Hepatocyte (in vitro differentiated cells): ENCODE measurements around the gene KANK4. TPM values are rescaled to one million over a fixed set of nuclear protein-coding genes. Genes with fewer than 3 reads are reported as not detected.

Source experiments
- DNase-seq: peaks from one replicate; pipeline ENCODE4 v3.0.0-alpha.2; 2016; ENCODE audit warnings: low spot score
- H2AFZ ChIP-seq: fragments of 200-600 bp; sonication (generic); 2 replicates; pipeline ENCODE4 v1.6.0; 2016; ENCODE audit warnings: antibody characterized with exemption, mild to moderate bottlenecking
- H3K27ac ChIP-seq: fragments of 200-600 bp; sonication (generic); 2 replicates; pipeline ENCODE4 v1.5.1; 2016; ENCODE audit warnings: mild to moderate bottlenecking
- H3K27me3 ChIP-seq: fragments of 200-600 bp; sonication (generic); 2 replicates; pipeline ENCODE4 v1.6.1; 2016
- H3K36me3 ChIP-seq: fragments of 200-600 bp; sonication (generic); replicated peaks from 2 replicates; pipeline ENCODE4 v1.5.1; 2016; ENCODE audit warnings: low read depth; ENCODE audit not compliant: insufficient read depth
- H3K4me1 ChIP-seq: fragments of 200-600 bp; sonication (generic); 2 replicates; pipeline ENCODE4 v1.5.1; 2016; ENCODE audit warnings: mild to moderate bottlenecking, moderate library complexity; ENCODE audit not compliant: insufficient read depth
- H3K4me2 ChIP-seq: fragments of 200-600 bp; sonication (generic); 2 replicates; pipeline ENCODE4 v1.6.0; 2016
- H3K4me3 ChIP-seq: fragments of 200-600 bp; sonication (generic); 2 replicates; pipeline ENCODE4 v1.5.1; 2016; ENCODE audit warnings: mild to moderate bottlenecking
- H3K79me2 ChIP-seq: fragments of 200-600 bp; sonication (generic); 2 replicates; pipeline ENCODE4 v1.6.0; 2017; ENCODE audit warnings: mild to moderate bottlenecking
- H3K9me2 ChIP-seq: fragments of 200-600 bp; sonication (generic); replicated peaks from 2 replicates; pipeline ENCODE4 v1.6.0; 2017; ENCODE audit warnings: mild to moderate bottlenecking; ENCODE audit not compliant: insufficient read depth
- H3K9me3 ChIP-seq: fragments of 200-600 bp; sonication (generic); 2 replicates; pipeline ENCODE4 v1.5.1; 2016; ENCODE audit warnings: low read depth, mild to moderate bottlenecking
- H4K20me1 ChIP-seq: fragments of 200-600 bp; sonication (generic); 2 replicates; pipeline ENCODE4 v1.6.0; 2016; ENCODE audit warnings: mild to moderate bottlenecking; ENCODE audit not compliant: insufficient read depth, poor library complexity, severe bottlenecking
- EZH2 ChIP-seq: fragments of 200-600 bp; sonication (generic); IDR thresholded peaks from 2 replicates; pipeline ENCODE4 v1.6.1; 2016; ENCODE audit warnings: antibody characterized with exemption, mild to moderate bottlenecking, borderline replicate concordance
- EZH2phosphoT487 ChIP-seq: fragments of 200-600 bp; sonication (generic); IDR thresholded peaks from one replicate; pipeline ENCODE4 v1.6.1; 2018; ENCODE audit warnings: antibody characterized with exemption, mild to moderate bottlenecking, low read depth, moderate library complexity; ENCODE audit not compliant: unreplicated experiment, severe bottlenecking
- WGBS: methylation state at CpG from one replicate; pipeline ENCODE4 v1.1.6; 2016; ENCODE audit warnings: low lambda C conversion rate; ENCODE audit errors: missing lambda C conversion rate; 5-methylcytosine and 5-hydroxymethylcytosine counted together
- polyA plus RNA-seq: library from polyadenylated mRNA; unstranded; fragments of >200 nt; fragmentation: Nextera tagmentation; extraction: Ambion mirVana; gene quantifications from 2 replicates; pipeline ENCODE4 v1.2.1, GENCODE V29; 2016
- total RNA-seq: library from RNA; depleted of rRNA; stranded (reverse); fragments of >200 nt; gene quantifications from 2 replicates; pipeline ENCODE4 v1.2.3, GENCODE V29; 2014
- TF ChIP-seq, protein P1 (sequence below): fragments of 200-600 bp; sonication (generic); IDR thresholded peaks from 2 replicates; pipeline ENCODE4 v1.5.1; 2016; ENCODE audit warnings: antibody characterized with exemption, mild to moderate bottlenecking; ENCODE audit not compliant: poor library complexity

KANK4 gene
- total and polyA plus RNA-seq, 2 experiments from 2014 or later = 6.0 to 7.7 TPM

DNA sequence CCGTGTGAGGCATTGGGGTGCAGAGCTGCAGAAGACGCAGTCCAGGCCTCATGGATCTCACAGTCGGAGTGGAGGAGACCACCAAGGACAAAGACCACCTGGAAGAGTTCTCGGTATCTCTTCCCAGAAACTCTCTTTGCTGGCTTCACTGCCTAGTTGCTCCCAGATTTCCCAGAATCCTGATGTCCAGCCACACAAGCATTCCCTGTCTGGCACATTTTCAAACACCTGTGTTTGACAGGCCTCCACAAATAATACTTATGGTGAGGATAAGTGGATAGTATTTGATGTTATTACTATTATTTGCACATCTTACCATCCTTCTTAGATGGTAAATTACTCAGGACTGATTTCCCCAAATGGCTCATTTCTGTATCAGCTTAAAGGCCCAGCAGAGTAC, 27.7 kb upstream of the KANK4 start:
- no peak for DNase-seq
- Histone ChIP-seq H3K27me3 (no peaks in the 10 kb centered on the region), H3K4me1 (no peaks in the 10 kb centered on the region), H4K20me1 (no peaks in the 10 kb centered on the region), H3K36me3 (no peaks in the 10 kb centered on the region), H3K79me2 (no peaks in the 10 kb centered on the region), H3K4me2 (no peak overlapping the region), H3K9me3 (no peaks in the 10 kb centered on the region), H3K27ac (no peak overlapping the region), H3K4me3 (no peak overlapping the region), H3K9me2 (no peaks in the 10 kb centered on the region), H2AFZ (no peak overlapping the region)
- 76% methylated on average over 4 of the region's 4 CpGs for WGBS
- TF ChIP-seq EZH2phosphoT487 = no peak

DNA sequence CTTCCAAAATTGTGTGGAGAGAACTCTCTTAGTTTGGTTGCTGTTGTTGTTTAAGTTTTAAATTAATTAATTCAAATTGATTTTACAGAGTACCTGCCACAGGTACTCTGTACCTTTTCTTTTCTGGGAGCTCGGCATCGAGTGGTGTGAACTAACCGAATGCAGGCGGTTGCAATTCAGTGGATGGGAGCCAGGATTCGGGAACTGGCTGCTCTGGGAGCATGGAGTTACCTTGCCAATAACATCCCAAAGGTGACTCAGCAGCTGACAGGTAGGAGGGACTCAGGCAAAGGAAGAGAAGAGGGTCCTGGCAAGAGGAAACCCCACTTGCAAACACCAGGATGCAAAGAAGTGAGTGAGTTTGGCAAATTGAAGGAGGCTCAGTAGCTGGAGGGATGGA, 24.7 kb upstream of the KANK4 start:
- H3K9me2 ChIP-seq = no peaks in the 10 kb centered on the region
- H3K4me3 ChIP-seq = no peak overlapping the region
- no peaks in the 10 kb centered on the region for H4K20me1 ChIP-seq
- H3K79me2 ChIP-seq = no peaks in the 10 kb centered on the region
- TF ChIP-seq EZH2phosphoT487 (no peak), EZH2 (no peak)
- TF ChIP-seq, protein P1, sequence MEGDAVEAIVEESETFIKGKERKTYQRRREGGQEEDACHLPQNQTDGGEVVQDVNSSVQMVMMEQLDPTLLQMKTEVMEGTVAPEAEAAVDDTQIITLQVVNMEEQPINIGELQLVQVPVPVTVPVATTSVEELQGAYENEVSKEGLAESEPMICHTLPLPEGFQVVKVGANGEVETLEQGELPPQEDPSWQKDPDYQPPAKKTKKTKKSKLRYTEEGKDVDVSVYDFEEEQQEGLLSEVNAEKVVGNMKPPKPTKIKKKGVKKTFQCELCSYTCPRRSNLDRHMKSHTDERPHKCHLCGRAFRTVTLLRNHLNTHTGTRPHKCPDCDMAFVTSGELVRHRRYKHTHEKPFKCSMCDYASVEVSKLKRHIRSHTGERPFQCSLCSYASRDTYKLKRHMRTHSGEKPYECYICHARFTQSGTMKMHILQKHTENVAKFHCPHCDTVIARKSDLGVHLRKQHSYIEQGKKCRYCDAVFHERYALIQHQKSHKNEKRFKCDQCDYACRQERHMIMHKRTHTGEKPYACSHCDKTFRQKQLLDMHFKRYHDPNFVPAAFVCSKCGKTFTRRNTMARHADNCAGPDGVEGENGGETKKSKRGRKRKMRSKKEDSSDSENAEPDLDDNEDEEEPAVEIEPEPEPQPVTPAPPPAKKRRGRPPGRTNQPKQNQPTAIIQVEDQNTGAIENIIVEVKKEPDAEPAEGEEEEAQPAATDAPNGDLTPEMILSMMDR = no peak
- no peaks in the 10 kb centered on the region for H3K36me3 ChIP-seq
- WGBS = 96% methylated on average over 5 of the region's 5 CpGs
- no peaks in the 10 kb centered on the region for H3K4me1 ChIP-seq
- H3K27ac ChIP-seq = no peak overlapping the region
- H3K9me3 ChIP-seq = no peaks in the 10 kb centered on the region
- H3K4me2 ChIP-seq = no peak overlapping the region
- H3K27me3 ChIP-seq = no peaks in the 10 kb centered on the region
- DNase-seq = no peak
- no peak overlapping the region for H2AFZ ChIP-seq

DNA sequence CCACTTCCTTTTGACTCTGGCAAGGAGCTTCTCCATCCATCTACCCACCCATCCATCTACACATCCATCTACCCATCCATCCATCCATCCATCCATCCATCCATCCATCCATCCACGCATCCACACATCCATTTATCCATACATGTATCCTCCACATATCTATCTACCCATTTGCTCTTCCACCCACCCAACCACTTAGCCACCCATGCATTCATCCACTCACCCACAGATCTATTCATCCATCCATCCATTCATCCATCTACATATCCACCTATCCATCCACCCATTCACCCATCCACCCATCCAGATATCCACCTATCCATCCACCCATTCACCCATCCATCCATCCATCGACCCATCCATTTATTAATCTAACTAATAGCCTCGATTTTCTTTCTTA, 23.0 kb upstream of the KANK4 start:
- H3K9me3 ChIP-seq = no peaks in the 10 kb centered on the region
- whole genome bisulfite sequencing = 96% methylated on average over 3 of the region's 3 CpGs
- no peak overlapping the region for H3K4me2 ChIP-seq
- H4K20me1 ChIP-seq = no peaks in the 10 kb centered on the region
- H3K36me3 ChIP-seq = no peaks in the 10 kb centered on the region
- no peak overlapping the region for H3K4me3 ChIP-seq
- TF ChIP-seq EZH2 (no peak), EZH2phosphoT487 (no peak)
- TF ChIP-seq, protein P1 = no peak
- H2AFZ ChIP-seq = no peak overlapping the region
- H3K27ac ChIP-seq = no peak overlapping the region
- no peaks in the 10 kb centered on the region for H3K9me2 ChIP-seq
- no peaks in the 10 kb centered on the region for H3K27me3 ChIP-seq
- H3K4me1 ChIP-seq = peaks cover 5% of the 10 kb centered on the region
- H3K79me2 ChIP-seq = no peaks in the 10 kb centered on the region
- no peak for DNase-seq

DNA sequence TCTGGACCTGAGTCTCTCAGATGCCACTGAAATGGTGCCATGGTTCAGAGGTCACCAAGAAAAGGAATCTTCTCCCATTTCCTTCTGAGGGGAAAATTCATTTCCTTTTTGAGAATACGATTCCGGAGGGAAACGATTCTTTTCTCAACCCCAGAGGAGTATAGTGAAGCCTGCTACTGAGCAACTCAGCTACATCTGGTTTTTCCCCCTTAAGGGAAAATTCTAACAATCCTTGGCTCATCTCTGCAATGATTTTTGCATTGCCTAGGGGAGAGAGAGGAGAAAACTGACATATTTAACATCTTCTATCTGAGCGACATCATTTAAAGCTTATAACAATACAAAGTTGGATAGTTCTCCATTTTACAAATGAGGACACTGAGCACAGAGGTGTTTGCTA, 22.4 kb upstream of the KANK4 start:
- no peak overlapping the region for H2AFZ ChIP-seq
- H3K79me2 ChIP-seq = no peaks in the 10 kb centered on the region
- H4K20me1 ChIP-seq = no peaks in the 10 kb centered on the region
- DNase-seq = no peak
- TF ChIP-seq EZH2 = no peak
- TF ChIP-seq, protein P1 = no peak
- TF ChIP-seq EZH2phosphoT487 = no peak
- peaks cover 5% of the 10 kb centered on the region for H3K4me1 ChIP-seq
- WGBS = 89% methylated on average over 4 of the region's 4 CpGs
- H3K27me3 ChIP-seq = no peaks in the 10 kb centered on the region
- no peak overlapping the region for H3K27ac ChIP-seq
- H3K9me2 ChIP-seq = no peaks in the 10 kb centered on the region
- H3K4me2 ChIP-seq = no peak overlapping the region
- no peaks in the 10 kb centered on the region for H3K9me3 ChIP-seq
- H3K4me3 ChIP-seq = no peak overlapping the region
- H3K36me3 ChIP-seq = no peaks in the 10 kb centered on the region
